GM12878 (cell line): ENCODE data around the gene LRRC53.

ENCODE experiments used
- BACH1 ChIP-seq: fragments of 450-650 bp; IDR thresholded peaks from 2 replicates; pipeline ENCODE4 v1.6.1; 2017; ENCODE audit warnings: mild to moderate bottlenecking, borderline replicate concordance
- CTCF ChIP-seq, 3 experiments: IDR thresholded peaks in 2 of 3; conservative IDR thresholded peaks in 1 of 3; 2 replicates each; pipeline ENCODE4 v1.5.1; 2011; ENCODE audit warnings: low read depth in 3 of 3, low read length in 3 of 3, mild to moderate bottlenecking in 3 of 3, control low read depth in 2 of 3, moderate library complexity in 2 of 3, inconsistent platforms in 1 of 3, mixed read lengths in 1 of 3; ENCODE audit not compliant: control insufficient read depth in 2 of 3, insufficient read depth in 1 of 3; ENCODE audit errors: extremely low read depth in 1 of 3
- MYC ChIP-seq: IDR thresholded peaks from 2 replicates; pipeline ENCODE4 v1.6.1; 2011; ENCODE audit warnings: mild to moderate bottlenecking, low read length, moderate library complexity, inconsistent platforms; ENCODE audit not compliant: insufficient read depth, insufficient replicate concordance, insufficient read length, severe bottlenecking
- NRF1 ChIP-seq: conservative IDR thresholded peaks from 2 replicates; pipeline ENCODE4 v1.6.1; 2011; ENCODE audit warnings: mild to moderate bottlenecking, low read depth, low read length, improper control_type of control experiment

GRCh38 chr1:74422421-74423292, 89.8 kb downstream of the LRRC53 start:
- TF ChIP-seq NRF1 (no peak), CTCF (IDR thresholded peaks at IDR 0.05 in 2 of 3, conservative IDR thresholded peaks at IDR 0.05 in 1 of 3; ENCODE audit: control insufficient read depth in 2 of 3, extremely low read depth in 1 of 3, insufficient read depth in 1 of 3, low read depth in 3 of 3, low read length in 3 of 3) (no peak), MYC (no peak), BACH1 (no peak)
